C4-2B (cell line): ENCODE results near the gene KIF11.

Experiments used
- CTCF ChIP-seq: fragments of 450-650 bp; conservative IDR thresholded peaks from 2 replicates; pipeline ENCODE4 v1.5.1; 2017; ENCODE audit warnings: mild to moderate bottlenecking
- ZFX ChIP-seq: fragments of 450-650 bp; IDR thresholded peaks from 2 replicates; pipeline ENCODE4 v1.6.1; 2017

- TF ChIP-seq CTCF (no peak), ZFX (no peak)
Observed at GRCh38 chr10:92598321-92598720, 5.4 kb downstream of the KIF11 start.
